HG02798 (cell line): ENCODE measurements around the gene MBNL3.
"Not testable (repeated sequence)": the region's sequence is repeated elsewhere in the genome, so short reads cannot be mapped to it uniquely, and the experiment has no call there.

ENCODE experiments used
- ATAC-seq: cut with Tn5 transposase; IDR thresholded peaks from one replicate; pipeline ENCODE4 v1.9.1; 2021; ENCODE audit warnings: mild to moderate bottlenecking; ENCODE audit not compliant: unreplicated experiment, poor library complexity

Gene MBNL3

DNA sequence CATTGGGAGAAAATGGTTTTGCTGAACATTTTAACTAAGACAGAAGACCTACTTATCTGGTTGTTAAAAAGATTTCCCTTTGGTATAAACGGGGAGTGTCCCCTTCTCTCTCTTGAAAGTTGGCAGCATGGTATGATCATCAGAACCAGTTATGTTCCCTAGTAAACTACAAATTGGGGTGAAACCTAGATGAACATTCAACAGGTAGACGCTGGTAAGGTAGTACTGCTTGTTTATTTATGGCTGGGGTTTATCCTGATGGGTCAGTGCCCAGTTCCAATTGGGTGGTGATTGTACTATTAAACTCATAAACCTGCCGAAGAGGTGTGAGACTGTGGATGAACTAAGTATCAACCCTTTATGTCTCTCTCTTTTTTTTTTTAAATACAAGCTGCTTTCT lies 100.5 kb downstream of the MBNL3 start:
- no peak for ATAC-seq

DNA sequence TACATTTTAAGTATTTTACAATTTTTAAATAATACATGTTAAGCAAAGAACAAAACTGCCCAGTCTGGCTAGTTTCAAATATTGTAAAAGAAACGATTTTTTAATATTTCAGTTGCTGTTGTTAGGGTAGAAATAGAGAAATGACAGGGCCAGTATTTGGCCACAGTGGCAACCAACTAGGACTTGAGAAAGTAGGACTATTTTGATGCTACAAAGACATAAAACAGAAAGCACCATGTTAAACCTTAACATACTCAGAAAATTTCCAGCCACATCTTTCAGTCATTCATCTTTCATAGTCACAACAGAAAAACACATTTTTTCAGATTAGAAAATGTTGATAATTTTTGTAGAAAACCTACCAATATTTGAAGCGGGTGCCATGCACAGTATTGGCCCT lies 104.5 kb downstream of the MBNL3 start:
- ATAC-seq, result no peak

GRCh38 chrX:132382068-132382467 lies 106.8 kb downstream of the MBNL3 start:
- no peak for ATAC-seq

DNA sequence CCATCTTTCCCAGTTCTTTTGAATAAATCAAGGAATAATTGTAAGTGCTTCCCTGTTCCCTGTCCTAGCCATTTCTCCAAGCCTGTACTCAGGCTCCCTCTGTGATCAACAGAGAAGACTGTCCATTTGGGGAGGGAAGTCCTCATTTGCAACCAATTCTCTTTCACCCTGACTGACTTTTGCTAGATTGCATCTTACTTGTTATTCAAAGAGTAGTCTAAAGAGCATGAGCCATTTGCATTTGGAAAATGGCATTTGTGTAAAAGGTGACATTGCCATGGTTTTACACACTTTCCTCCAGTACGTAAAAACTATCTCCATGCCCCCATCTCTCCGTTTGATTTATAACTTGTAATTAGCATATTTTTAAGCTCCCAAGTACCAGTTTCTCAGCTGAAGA lies 110.6 kb downstream of the MBNL3 start:
- no peak for ATAC-seq

DNA sequence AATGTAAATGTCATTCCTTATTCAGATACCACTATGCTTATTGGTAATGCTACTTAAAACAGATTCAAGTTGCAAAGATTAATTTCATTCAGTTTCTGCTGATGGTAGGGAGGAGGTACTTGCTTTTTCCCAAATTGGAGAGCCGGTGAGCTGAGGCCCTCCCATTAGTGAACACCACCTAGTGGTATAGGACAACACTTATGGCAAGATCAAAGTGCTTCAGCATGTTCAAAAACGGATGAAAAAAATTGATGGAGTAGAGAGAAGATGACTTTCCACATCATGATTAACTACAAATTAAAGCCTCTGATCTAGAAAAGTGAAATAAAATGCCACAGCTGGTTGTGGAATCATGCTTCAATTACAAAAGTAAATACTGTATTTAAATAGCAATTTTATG lies 112.9 kb downstream of the MBNL3 start:
- no peak for ATAC-seq

- no peak for ATAC-seq
Observed at GRCh38 chrX:132373610-132374009, 115.2 kb downstream of the MBNL3 start.

DNA sequence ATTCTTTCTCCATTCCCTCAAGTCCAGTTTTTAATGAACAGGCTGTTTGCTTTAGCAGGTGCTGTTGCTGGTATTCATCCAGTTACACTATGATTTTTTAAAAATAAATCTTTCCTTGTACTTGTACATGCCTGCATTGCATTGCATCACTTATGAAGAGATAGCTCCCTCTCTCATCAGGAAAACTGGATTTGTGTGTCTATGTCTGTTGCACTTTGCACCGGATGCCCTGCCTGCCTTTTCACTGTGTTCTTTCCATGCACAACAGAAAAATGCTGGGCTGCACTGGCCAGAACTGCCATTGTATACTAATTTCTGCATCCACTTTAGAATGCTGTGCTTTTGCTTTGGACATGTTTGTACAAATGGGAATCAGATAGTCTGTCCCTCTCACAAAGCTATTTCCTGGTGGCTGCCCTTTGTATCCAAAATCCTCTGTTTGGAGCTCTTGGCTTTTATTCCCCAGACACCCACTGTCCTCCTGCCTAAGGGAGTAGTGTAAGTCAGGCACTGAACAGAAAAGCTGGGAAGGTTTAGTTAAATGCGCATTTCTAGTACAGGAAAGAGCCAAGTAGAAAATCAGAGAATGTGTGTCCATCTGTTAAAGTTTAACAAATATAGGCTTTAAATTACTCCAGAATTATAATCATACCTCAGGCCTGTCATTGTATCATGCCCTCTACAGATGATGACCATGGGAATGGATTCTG lies 119.1 kb downstream of the MBNL3 start:
- ATAC-seq, result no peak

DNA sequence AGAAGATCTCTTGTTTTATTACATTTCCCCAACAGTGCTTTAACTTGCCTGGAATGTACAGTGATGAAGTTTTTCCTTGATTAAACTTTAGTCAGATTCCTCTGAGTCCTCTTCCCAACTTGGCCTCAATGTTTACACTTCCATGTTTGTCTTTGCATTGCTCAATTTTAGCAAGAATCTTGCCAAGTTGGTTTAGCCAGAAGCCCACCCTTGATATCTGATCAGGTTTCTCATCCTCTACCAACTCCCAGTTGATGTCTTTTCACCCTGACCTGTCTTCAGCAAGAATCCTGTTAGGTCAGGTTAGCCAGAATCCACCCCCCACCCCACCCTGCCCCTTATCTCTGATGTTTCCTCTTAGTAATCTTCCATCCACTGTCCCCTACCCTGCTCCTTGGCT lies 120.9 kb downstream of the MBNL3 start:
- ATAC-seq, result no peak

DNA sequence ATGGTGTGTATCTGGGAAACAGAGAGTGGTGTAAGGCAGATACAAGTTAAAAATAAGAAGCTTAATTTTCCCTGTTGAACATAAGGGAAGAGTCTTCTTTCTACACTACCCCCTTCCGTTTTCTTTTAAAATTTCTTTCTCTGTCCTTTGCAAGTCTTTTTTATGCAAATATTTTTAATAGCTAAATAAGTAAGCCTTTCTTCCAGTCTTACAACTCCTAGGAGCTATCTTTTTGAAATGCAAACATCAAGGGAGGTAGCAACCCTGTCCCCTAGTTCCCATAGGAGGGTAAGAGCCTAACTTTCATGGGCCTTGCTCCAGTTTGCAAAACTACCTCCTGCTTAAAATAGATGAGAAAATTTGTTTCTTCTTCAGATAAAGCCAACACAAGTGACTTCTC lies 121.5 kb downstream of the MBNL3 start:
- no peak for ATAC-seq

GRCh38 chrX:132365490-132365889 lies 123.3 kb downstream of the MBNL3 start:
- no peak for ATAC-seq

- no peak for ATAC-seq
Observed at GRCh38 chrX:132364313-132364712, 124.5 kb downstream of the MBNL3 start.

DNA sequence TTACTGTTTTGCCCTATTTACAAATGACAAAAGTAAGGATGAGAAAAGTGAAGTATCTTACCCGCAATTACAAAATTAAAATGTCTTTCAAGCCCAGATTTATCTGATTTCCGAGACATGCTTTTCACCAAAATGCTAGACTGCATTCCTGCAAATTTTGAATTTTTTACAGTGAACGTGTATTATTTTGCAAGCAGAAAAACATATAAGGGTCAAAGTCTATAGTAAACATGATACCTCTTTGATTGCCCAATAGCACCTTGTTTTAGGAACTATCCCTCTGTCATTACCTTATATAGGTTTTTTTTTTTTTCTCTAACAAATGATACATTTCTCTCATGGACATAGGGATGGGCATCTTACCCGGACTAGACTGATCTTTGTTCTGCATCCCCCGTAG lies 135.4 kb downstream of the MBNL3 start:
- no peak for ATAC-seq

GRCh38 chrX:132336172-132336571 lies 152.7 kb downstream of the MBNL3 start:
- no peak for ATAC-seq

DNA sequence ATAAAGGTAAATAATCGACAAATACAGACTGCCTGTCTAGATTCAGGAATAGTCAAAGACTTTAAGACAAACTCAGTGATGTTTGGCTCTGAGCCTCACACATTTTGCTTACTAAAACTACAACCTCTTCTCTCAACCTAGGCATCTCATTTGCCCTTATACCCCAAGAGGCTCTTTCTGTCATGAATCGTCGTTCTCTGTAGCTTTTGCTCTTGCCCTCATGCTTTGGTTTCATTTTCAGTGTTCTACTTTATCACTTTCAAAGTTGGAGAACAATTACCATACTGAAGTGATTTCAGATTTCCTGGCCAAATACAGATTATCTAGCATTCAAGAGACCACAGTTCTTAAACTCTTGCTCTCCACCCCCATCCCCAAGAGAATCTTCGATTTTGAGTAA lies 155.5 kb downstream of the MBNL3 start:
- no peak for ATAC-seq

GRCh38 chrX:132331532-132331931 lies 157.3 kb downstream of the MBNL3 start:
- no peak for ATAC-seq

DNA sequence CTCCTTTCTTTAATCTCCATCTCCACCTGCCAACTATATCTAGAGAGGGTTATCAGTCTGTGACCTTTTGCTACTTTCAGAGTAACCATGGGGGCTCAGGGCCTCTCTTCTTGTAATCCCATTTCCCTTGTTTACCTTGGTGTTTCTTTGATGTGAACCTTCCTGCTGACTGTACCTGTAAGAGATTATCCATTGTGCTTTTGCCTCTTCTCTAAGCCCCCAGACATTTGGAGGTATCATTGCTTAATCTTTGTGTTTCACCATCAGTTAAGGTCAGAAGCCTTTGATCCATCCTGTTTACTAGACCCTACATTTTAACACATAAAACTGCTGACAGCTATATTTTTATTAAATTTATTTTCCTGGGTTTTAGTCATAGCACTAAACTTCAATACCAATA lies 157.8 kb downstream of the MBNL3 start:
- no peak for ATAC-seq

GRCh38 chrX:132330156-132330729 lies 158.6 kb downstream of the MBNL3 start:
- ATAC-seq, result no peak

- ATAC-seq, result not testable (repeated sequence)
Observed at GRCh38 chrX:132326960-132327359, 161.9 kb downstream of the MBNL3 start.
